Fibroblast of upper back skin (primary cell): ENCODE measurements around the gene PLAAT4.

ENCODE experiments used
- DNase-seq: peaks from one replicate; pipeline ENCODE4 v3.0.0-alpha.2; 2013

The PLAAT4 gene, protein sequence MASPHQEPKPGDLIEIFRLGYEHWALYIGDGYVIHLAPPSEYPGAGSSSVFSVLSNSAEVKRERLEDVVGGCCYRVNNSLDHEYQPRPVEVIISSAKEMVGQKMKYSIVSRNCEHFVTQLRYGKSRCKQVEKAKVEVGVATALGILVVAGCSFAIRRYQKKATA

DNA sequence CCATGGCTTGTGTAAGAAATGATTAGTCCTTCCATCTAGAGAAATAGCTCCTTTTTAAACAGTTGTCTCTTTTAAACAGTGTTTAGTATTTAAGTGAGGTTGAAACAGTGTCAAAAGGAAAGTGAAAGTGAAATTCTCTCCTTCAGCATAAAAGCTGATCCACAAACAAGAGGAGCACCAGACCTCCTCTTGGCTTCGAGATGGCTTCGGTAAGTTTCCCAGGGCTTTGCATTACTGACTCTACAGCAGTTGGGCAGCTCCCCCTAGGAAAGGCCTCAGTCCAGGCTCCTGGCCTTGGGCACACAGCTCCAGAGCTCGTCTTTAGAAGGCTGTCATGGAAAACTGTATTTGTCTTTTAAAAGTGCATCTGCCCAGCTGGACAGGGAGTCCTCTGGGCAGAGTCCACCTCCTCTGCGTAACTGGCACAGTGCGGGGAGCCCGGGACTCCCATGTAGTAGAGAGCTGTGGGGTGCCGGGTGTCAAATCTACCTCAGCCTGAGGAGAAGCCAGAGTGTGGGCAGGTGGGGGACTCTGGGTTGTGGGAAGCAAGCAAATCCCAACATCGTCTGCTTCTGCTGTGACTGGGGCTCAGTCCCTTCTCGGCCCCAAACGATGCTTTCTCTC is at the start of gene PLAAT4:
Gene PLAAT4 (plus strand): TSS at position 140 of the 624 bp plus-strand sequence. CDS start 61 bp downstream, at position 201.
- peak; percentile 43 for DNase-seq

- no peak for DNase-seq
These were observed 47.8 kb upstream of the PLAAT4 start for GRCh38 chr11:63488789-63489188.

DNA sequence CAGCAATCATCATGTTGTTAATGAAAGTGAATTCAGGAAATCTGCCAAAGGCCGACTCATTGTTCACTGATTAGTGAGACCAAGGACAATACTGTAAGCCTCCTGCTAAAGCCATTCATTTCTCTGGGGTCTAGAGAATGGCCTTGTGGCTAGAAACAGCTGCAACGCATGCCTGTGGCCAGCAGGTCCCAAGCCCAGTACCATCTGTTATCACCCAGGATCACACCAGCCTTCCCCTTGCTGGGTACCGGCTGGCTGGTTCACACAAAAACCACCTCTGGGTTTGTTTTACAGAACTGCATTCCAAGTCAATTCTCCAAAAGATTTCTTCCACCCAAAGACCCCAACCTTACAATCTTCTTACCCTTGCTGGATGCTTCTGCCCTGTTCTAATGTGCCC is 46.7 kb upstream of the PLAAT4 start:
- DNase-seq, result peak; percentile 28

DNA sequence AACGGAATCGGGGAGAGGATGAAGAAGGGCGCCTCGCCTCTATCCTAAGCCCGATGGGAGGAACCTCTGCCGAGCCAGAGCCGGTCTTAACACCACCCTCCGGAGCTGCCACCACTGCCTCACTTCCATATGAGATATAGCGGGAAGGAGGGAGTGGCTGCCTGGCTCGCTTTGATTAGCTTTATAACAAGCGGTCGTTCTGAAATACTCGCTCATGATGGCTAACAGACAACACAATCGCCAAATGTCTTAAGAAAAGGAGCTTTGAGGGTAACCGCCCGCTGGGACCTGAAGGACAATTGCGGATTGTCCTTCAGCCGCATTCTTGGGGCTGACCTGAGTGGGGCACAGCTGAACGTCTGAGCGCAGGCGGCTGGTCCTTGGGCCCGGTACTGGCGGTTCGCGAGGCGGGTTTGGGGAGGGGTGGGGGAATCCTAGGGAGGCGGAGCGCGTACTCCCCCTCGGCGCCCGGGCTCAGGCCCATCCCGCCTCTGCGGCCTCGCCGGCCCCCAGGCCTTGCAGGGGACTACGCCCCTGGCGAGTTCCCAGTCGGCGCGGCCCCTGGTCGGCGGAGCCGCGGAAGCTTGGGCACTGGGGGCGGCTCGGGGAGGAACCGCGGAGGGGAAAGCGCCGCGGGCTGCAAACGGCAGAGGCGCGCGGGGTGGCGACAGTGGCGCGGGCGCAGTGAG is 45.9 kb upstream of the PLAAT4 start, which contains the start of gene PLAAT5:
Gene PLAAT5 (minus strand): TSS at position 617 of the 689 bp plus-strand sequence. CDS start 133 bp downstream, at position 484.
- DNase-seq, result no peak

GRCh38 chr11:63491240-63491587 is 45.4 kb upstream of the PLAAT4 start:
- no peak for DNase-seq

DNA sequence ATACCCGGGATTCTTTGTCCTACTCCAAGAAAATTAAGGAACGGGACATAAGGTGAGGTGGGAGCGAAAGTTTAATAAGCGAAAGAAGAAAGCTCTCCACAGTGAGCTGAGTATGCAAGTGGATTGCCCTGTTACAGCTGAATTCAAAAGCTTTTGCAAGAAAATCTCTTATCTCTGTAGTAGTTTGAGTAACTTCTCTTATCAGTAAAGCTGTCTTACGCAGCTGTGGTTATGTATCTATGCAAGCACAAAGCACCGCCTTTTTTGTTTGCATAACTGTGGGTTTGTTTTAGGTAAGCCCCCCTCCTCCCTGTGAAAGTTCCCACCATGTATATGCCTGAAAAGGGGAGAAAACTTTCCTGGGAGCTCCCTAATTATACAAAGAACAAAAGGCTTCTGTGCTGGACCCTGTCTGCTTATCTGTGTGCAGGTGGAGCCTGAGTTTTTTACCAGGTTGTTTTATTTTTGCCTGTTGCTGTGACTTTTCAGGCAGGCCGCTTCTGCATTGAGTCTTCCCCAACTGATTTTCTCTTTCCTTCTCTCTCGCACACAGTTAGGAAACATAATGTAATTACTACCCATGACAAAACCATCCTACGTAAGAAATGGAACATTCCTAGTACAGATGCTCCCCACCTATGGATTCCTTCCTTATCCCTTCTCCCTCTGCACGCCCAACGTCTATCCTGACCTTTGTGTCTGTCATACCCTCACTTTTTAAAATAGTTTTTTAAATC is 44.8 kb upstream of the PLAAT4 start:
- DNase-seq, result no peak

- no peak for DNase-seq
These were observed 44.2 kb upstream of the PLAAT4 start for GRCh38 chr11:63492441-63492840.

- DNase-seq, result no peak
These were observed 43.5 kb upstream of the PLAAT4 start for GRCh38 chr11:63493127-63493526.

GRCh38 chr11:63494975-63495374 is 41.6 kb upstream of the PLAAT4 start:
- no peak for DNase-seq

DNA sequence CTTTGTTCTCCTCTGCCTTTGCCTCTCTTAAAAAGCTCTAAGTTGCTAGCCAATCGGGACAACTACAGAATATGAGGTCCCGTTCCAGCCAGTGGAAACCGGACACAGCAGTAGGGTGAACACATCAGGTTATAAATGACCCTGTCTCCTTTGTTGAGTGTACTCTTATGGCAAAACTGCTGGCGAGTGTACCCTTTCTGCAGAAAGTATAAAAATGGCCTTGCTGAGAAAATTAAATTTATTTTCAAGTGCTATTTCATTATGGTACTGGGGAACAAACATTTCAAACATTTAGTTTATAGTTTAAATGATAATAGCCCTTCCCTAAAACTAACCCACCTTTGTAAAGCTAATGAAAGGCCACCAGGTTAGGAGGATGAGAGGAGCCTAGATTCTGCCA is 36.7 kb upstream of the PLAAT4 start:
- no peak for DNase-seq

- no peak for DNase-seq
These were observed 35.4 kb upstream of the PLAAT4 start for GRCh38 chr11:63501236-63501635.

DNA sequence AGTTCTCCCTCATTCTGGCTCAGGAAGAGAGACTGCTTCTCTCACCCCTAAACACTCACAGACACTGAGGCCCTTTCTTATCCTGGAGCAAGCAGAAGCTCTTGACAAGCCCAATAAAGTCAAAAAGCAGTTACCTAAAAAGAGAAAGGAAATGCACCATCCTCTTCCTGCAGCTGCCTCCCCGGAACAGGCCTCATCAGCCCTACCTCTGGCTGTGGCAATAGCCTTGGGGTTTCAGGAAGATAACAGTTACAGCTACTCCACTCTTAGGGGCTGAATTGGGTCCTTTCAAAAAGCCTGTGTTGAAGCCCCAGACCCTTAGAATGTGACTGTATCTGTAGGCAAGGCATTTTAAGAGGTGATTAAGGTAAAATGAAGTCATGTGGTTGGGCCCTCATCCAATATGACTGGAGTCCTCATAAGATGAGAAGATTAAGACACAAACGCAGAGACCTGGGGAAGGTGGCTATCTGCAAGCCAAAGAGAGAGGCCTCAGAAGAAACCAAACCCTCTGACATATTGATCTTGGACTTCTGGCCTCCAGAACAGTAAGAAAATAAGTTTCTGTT is 34.3 kb upstream of the PLAAT4 start:
- no peak for DNase-seq

DNA sequence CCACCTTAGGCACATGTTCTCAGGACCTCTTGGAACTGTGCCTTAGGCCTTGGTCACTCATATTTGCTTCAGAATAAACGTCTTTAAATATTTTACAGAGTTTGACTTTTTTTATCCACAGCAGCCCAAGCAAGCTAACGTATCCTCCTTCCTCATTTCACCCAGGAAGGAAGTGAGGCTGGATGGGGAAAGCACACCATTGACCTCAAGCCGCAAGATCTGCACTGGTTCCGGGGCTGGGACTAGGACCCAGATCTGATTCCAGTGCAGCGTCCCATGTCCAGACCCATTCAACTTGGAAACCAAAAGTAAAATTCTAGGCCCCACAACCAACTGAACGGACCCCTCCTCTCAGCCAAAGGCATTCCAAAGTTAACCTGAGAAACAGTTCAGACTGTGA is 33.1 kb upstream of the PLAAT4 start:
- no peak for DNase-seq

DNA sequence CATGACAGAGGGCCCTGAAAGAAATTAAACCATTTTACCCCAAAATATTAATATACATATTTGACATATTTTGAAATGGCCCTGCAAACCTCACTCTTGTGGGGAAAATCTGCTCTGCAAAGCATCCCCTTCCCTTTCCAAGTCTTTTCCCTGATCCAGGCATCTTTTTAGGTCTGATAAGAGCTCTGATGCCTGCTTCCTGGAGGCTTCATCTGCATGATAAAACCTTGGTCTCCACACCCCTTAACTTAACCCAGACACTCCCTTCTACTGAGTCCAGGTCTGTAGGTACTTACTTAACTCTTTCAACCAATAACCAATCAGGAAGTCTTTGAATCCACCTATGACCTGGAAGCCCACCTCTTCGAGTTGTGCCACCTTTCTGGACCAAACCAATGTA is 32.6 kb upstream of the PLAAT4 start:
- DNase-seq, result no peak

GRCh38 chr11:63504933-63505586 is 31.5 kb upstream of the PLAAT4 start:
- DNase-seq, result no peak

GRCh38 chr11:63505857-63506528 is 30.6 kb upstream of the PLAAT4 start, which contains the start of gene LGALS12:
TSS of gene LGALS12 (plus strand) at chr11:63506084. CDS start at chr11:63506459, 375 bp downstream.
- peak; percentile 17 for DNase-seq

DNA sequence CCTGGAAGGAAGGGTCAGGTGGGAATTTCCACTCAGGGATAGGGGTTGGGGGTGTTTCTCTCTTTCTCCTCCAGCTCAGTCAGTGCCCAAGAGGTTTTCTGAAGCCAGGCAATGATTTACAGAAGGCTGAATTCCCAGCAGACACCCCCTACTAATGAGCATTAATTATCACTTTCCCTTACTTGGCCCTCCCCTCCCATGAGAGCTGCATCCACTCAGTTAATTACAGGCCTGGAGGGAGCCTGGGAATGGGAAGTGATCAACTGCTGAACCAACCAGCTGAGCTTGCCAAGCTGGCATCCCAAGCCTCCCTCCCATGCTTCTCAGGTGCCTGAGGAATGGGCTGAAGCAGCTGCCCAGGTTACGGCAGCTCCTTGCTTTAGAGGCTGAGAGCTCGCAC is 29.7 kb upstream of the PLAAT4 start:
- no peak for DNase-seq

DNA sequence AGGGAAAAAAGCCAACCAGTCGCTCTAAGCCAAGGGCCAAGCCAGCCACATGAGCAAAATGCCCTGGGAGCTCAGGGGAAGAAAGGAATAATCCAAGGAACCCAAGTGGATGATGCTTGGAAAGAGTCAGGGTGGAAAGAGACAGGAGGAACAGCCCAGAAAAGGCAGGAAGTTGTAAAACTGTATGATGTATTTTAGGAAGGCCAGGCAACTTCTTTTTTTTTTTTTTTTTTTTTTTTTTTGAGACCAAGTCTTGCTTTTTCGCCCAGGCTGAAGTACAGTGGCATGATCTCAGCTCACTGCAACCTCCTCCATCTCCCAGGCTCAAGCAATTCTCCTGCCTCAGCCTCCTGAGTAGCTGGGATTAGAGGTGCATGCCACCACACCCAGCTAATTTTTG is 29.1 kb upstream of the PLAAT4 start:
- no peak for DNase-seq

GRCh38 chr11:63508009-63508408 is 28.6 kb upstream of the PLAAT4 start:
- no peak for DNase-seq

DNA sequence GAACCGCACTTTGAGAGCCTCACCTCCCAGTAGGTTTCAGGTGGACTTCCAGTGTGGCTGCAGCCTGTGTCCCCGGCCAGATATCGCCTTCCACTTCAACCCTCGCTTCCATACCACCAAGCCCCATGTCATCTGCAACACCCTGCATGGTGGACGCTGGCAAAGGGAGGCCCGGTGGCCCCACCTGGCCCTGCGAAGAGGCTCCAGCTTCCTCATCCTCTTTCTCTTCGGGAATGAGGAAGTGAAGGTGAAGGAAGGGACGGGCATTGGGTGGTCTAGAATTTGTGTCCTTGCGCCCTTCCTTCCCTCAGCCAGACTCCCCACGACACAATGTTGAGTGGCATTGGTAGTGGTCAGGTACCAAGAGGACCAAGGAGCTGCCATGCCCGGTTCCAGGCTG is 27.9 kb upstream of the PLAAT4 start:
- DNase-seq, result no peak

GRCh38 chr11:63510360-63511047 is 26.1 kb upstream of the PLAAT4 start:
- peak; percentile 61 for DNase-seq
